PFSK-1 (cell line): Measurements from ENCODE around the gene DHCR7.

Source experiments
- FOXP2 ChIP-seq: optimal IDR thresholded peaks from 2 replicates; pipeline ENCODE3; 2011; ENCODE audit warnings: borderline replicate concordance, control low read depth, inconsistent platforms; ENCODE audit not compliant: insufficient read depth; ENCODE audit errors: extremely low read length, extremely low read depth
- POLR2AphosphoS5 ChIP-seq: IDR thresholded peaks from 2 replicates; pipeline ENCODE4 v1.6.1; 2012; ENCODE audit warnings: low read depth, mild to moderate bottlenecking, control low read depth, low read length, moderate library complexity
- SIN3A ChIP-seq: IDR thresholded peaks from 2 replicates; pipeline ENCODE4 v1.6.1; 2012; ENCODE audit warnings: mild to moderate bottlenecking, low read length, moderate library complexity, borderline replicate concordance; ENCODE audit not compliant: insufficient read depth
- TAF1 ChIP-seq: IDR thresholded peaks from 2 replicates; pipeline ENCODE4 v1.6.1; 2012; ENCODE audit warnings: low read length, control low read depth, borderline replicate concordance; ENCODE audit not compliant: insufficient read depth
- TF ChIP-seq, protein P1 (sequence below), 2 experiments: IDR thresholded peaks; 2 replicates each; pipeline versions ENCODE4 v1.6.1 to v1.8.0; 2011 to 2012; ENCODE audit warnings: low read depth in 2 of 2, low read length in 2 of 2, control low read depth in 1 of 2, inconsistent platforms in 1 of 2, mild to moderate bottlenecking in 1 of 2, moderate library complexity in 1 of 2; ENCODE audit not compliant: insufficient read depth in 1 of 2

Gene DHCR7

DNA sequence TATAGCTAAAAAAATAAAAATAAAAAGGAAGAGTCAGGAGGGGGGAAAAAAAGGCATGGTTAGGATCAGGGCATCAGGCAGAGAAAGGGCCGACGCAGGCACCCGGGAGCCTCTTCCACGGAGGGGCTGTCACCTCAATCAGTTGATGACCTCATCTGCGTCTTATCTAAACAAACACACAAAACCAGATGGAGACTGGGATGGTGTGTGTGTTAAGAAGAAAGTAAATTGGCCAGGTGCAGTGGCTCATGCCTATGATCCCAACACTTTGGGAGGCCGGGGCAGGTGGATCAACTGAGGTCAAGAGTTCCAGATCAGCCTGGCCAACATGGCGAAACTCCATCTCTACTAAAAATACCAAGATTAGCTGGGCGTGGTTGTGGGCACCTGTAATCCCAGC is 63.6 kb downstream of the DHCR7 start:
- TF ChIP-seq TAF1 (no peak), POLR2AphosphoS5 (no peak), FOXP2 (no peak), SIN3A (no peak)
- TF ChIP-seq, protein P1, sequence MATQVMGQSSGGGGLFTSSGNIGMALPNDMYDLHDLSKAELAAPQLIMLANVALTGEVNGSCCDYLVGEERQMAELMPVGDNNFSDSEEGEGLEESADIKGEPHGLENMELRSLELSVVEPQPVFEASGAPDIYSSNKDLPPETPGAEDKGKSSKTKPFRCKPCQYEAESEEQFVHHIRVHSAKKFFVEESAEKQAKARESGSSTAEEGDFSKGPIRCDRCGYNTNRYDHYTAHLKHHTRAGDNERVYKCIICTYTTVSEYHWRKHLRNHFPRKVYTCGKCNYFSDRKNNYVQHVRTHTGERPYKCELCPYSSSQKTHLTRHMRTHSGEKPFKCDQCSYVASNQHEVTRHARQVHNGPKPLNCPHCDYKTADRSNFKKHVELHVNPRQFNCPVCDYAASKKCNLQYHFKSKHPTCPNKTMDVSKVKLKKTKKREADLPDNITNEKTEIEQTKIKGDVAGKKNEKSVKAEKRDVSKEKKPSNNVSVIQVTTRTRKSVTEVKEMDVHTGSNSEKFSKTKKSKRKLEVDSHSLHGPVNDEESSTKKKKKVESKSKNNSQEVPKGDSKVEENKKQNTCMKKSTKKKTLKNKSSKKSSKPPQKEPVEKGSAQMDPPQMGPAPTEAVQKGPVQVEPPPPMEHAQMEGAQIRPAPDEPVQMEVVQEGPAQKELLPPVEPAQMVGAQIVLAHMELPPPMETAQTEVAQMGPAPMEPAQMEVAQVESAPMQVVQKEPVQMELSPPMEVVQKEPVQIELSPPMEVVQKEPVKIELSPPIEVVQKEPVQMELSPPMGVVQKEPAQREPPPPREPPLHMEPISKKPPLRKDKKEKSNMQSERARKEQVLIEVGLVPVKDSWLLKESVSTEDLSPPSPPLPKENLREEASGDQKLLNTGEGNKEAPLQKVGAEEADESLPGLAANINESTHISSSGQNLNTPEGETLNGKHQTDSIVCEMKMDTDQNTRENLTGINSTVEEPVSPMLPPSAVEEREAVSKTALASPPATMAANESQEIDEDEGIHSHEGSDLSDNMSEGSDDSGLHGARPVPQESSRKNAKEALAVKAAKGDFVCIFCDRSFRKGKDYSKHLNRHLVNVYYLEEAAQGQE (IDR thresholded peaks at IDR 0.05; ENCODE audit: insufficient read depth in 1 of 2, low read depth in 2 of 2, low read length in 2 of 2) = no peak
